Bronchial epithelial cell (primary cell): ENCODE measurements around the gene GIPC3. TPM values are rescaled to one million over a fixed set of nuclear protein-coding genes. Genes with fewer than 3 reads are reported as not detected.

ENCODE experiments used
- DNase-seq: peaks from one replicate; pipeline ENCODE4 v3.0.0-alpha.2; 2010; ENCODE audit warnings: low read depth
- FAIRE-seq: peaks from 2 replicates; lab custom pipeline; 2011; peaks lifted over from hg19 to GRCh38; lab: Jason Lieb, UNC
- H3K27me3 ChIP-seq: 2 replicates; pipeline ENCODE4 v1.5.1; 2011; ENCODE audit warnings: low read length; ENCODE audit not compliant: control insufficient read depth, insufficient read depth
- H3K36me3 ChIP-seq: 2 replicates; pipeline ENCODE4 v1.5.1; 2011; ENCODE audit warnings: low read length; ENCODE audit not compliant: control insufficient read depth, insufficient read depth
- H3K4me3 ChIP-seq: 2 replicates; pipeline ENCODE4 v1.5.1; 2011; ENCODE audit warnings: mild to moderate bottlenecking, low read depth, low read length, control low read depth
- CTCF ChIP-seq: IDR thresholded peaks from 2 replicates; pipeline ENCODE4 v1.5.1; 2011; ENCODE audit warnings: mild to moderate bottlenecking, moderate library complexity, low read length, control low read depth, inconsistent platforms; ENCODE audit not compliant: insufficient read depth, severe bottlenecking
- total RNA-seq: library from RNA; depleted of rRNA; stranded (reverse); fragments of >200 nt; gene quantifications from 2 replicates; pipeline ENCODE4 v1.2.1, GENCODE V29; 2014

GIPC3 gene
- total RNA-seq, 1 donor from 2014 or later: not detected

- Histone ChIP-seq H3K36me3 (peaks cover 18% of the 10 kb centered on the region), H3K4me3 (no peak overlapping the region), H3K27me3 (no peaks in the 10 kb centered on the region)
- FAIRE-seq: no peak
- TF ChIP-seq CTCF: no peak
- no peak for DNase-seq
These were observed 47.6 kb upstream of the GIPC3 start for GRCh38 chr19:3537438-3538240.

- FAIRE-seq (no peak), DNase-seq (no peak)
- Histone ChIP-seq H3K36me3 (peaks cover 16% of the 10 kb centered on the region), H3K27me3 (no peaks in the 10 kb centered on the region), H3K4me3 (no peak overlapping the region)
- no peak for TF ChIP-seq CTCF
These were observed 46.9 kb upstream of the GIPC3 start for GRCh38 chr19:3538258-3538929.

- no peak for TF ChIP-seq CTCF
- no peak within 1 kb of the TSS for H3K4me3 ChIP-seq
- H3K27me3 ChIP-seq: no peaks in the 10 kb centered on the region
- peaks cover 14% of the 10 kb centered on the region for H3K36me3 ChIP-seq
- DNase-seq: no peak
- no peak for FAIRE-seq
These were observed 46.1 kb upstream of the GIPC3 start, which contains the start of gene TEKTIP1 for GRCh38 chr19:3538965-3539755. TSS of gene TEKTIP1 (plus strand) at chr19:3539174. CDS start at chr19:3539178, 4 bp downstream.

GRCh38 chr19:3539756-3540118 is 45.5 kb upstream of the GIPC3 start:
- Histone ChIP-seq H3K27me3 (no peaks in the 10 kb centered on the region), H3K36me3 (peaks cover 11% of the 10 kb centered on the region), H3K4me3 (no peak overlapping the region)
- DNase-seq (no peak), FAIRE-seq (no peak)
- TF ChIP-seq CTCF: no peak

GRCh38 chr19:3543150-3544057 is 41.9 kb upstream of the GIPC3 start:
- H3K4me3 ChIP-seq: no peak overlapping the region
- H3K36me3 ChIP-seq: peaks cover 15% of the 10 kb centered on the region
- DNase-seq (no peak), FAIRE-seq (no peak)
- no peak for TF ChIP-seq CTCF
- no peaks in the 10 kb centered on the region for H3K27me3 ChIP-seq
